ENCODE measurements around the gene PRDM9.

Gene PRDM9

DNA sequence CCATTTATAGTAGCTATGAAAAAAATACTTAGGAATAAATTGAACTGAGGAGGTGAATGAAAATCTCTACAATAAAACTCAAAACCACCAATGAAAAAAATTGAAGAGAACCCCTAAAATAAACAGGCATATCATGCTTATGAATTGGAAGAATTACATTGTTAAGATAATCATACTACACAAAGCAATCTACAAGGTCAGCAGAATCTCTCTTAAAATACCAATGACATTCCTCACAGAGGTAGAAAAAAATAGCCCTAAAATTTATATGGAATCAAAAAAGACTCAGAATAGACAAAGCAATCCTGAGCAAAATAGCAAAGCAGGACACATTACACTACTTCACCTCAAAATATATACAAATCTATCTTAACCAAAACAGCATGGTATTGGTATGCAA lies 23.2 kb downstream of the PRDM9 start:
- no peaks in the 10 kb centered on the region for H3K36me3 ChIP-seq (ENCODE audit: control insufficient read depth, low read length)
- no peaks in the 10 kb centered on the region for H3F3A ChIP-seq (ENCODE audit: control insufficient read depth, insufficient read depth)
- H3K9me2 ChIP-seq (replicated peaks; ENCODE audit: control insufficient read depth, low read length) = no peaks in the 10 kb centered on the region
- H3K79me2 ChIP-seq (ENCODE audit: control insufficient read depth, low read length) = no peaks in the 10 kb centered on the region
- no peaks in the 10 kb centered on the region for H3K4me1 ChIP-seq (ENCODE audit: control insufficient read depth, low read length)
- no peak overlapping the region for H3K4me3 ChIP-seq (ENCODE audit: low read length)
- H3K4me2 ChIP-seq (ENCODE audit: low read length) = no peak overlapping the region
- H3K27me3 ChIP-seq (ENCODE audit: control insufficient read depth, low read length) = no peaks in the 10 kb centered on the region
- H4K20me1 ChIP-seq (ENCODE audit: control insufficient read depth, insufficient read depth, low read depth, low read length) = no peaks in the 10 kb centered on the region
- no peak overlapping the region for H3K27ac ChIP-seq (ENCODE audit: low read depth, low read length)
- no peaks in the 10 kb centered on the region for H3K9me3 ChIP-seq (ENCODE audit: control insufficient read depth, insufficient read depth, low read length)
- TF ChIP-seq EZH2phosphoT487 (IDR thresholded peaks at IDR 0.05; ENCODE audit: borderline replicate concordance, low read length) = no peak
- TF ChIP-seq, protein P1, sequence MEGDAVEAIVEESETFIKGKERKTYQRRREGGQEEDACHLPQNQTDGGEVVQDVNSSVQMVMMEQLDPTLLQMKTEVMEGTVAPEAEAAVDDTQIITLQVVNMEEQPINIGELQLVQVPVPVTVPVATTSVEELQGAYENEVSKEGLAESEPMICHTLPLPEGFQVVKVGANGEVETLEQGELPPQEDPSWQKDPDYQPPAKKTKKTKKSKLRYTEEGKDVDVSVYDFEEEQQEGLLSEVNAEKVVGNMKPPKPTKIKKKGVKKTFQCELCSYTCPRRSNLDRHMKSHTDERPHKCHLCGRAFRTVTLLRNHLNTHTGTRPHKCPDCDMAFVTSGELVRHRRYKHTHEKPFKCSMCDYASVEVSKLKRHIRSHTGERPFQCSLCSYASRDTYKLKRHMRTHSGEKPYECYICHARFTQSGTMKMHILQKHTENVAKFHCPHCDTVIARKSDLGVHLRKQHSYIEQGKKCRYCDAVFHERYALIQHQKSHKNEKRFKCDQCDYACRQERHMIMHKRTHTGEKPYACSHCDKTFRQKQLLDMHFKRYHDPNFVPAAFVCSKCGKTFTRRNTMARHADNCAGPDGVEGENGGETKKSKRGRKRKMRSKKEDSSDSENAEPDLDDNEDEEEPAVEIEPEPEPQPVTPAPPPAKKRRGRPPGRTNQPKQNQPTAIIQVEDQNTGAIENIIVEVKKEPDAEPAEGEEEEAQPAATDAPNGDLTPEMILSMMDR (IDR thresholded peaks at IDR 0.05; ENCODE audit: low read depth, low read length, poor library complexity, severe bottlenecking) = no peak

DNA sequence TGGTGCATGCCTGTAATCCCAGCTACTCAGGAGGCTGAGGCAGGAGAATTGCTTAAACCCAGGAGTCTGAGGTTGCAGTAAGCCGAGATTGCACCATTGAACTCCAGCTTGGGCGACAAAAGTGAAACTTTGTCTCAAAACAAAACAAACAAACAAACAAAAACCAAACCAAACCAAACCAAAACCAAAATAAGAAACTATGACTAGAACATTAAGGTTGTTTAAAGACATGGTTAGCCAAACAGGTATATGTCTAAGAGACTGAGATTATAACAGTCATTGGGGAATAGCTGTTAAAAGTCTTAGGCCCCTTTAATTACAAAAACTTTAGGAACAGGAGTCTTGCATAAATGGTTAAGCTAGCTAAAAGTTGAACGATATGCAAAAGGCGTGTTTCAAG lies 63.6 kb downstream of the PRDM9 start:
- Histone ChIP-seq H3K27ac (ENCODE audit: low read depth, low read length) (no peak overlapping the region), H3K4me1 (ENCODE audit: control insufficient read depth, low read length) (no peaks in the 10 kb centered on the region), H3K27me3 (ENCODE audit: control insufficient read depth, low read length) (no peaks in the 10 kb centered on the region), H3F3A (ENCODE audit: control insufficient read depth, insufficient read depth) (no peaks in the 10 kb centered on the region), H3K4me3 (ENCODE audit: low read length) (no peak overlapping the region), H4K20me1 (ENCODE audit: control insufficient read depth, insufficient read depth, low read depth, low read length) (no peaks in the 10 kb centered on the region), H3K9me3 (ENCODE audit: control insufficient read depth, insufficient read depth, low read length) (no peaks in the 10 kb centered on the region), H3K4me2 (ENCODE audit: low read length) (no peak overlapping the region), H3K9me2 (replicated peaks; ENCODE audit: control insufficient read depth, low read length) (no peaks in the 10 kb centered on the region), H3K79me2 (ENCODE audit: control insufficient read depth, low read length) (no peaks in the 10 kb centered on the region), H3K36me3 (ENCODE audit: control insufficient read depth, low read length) (no peaks in the 10 kb centered on the region)
- TF ChIP-seq, protein P1 (IDR thresholded peaks at IDR 0.05; ENCODE audit: low read depth, low read length, poor library complexity, severe bottlenecking) = no peak
- no peak for TF ChIP-seq EZH2phosphoT487 (IDR thresholded peaks at IDR 0.05; ENCODE audit: borderline replicate concordance, low read length)

All from DOHH2 (cell line).